H9 (cell line): ENCODE measurements around the gene GET4. TPM values are rescaled to one million over a fixed set of nuclear protein-coding genes. Genes with fewer than 3 reads are reported as not detected.

Experiments used
- DNase-seq: peaks from one replicate; pipeline ENCODE4 v3.0.0-alpha.2; 2017
- H2AFZ ChIP-seq: one replicate; pipeline ENCODE4 v1.6.1; 2013; ENCODE audit warnings: mild to moderate bottlenecking, low read length, control low read depth, moderate library complexity
- H2AK5ac ChIP-seq: 2 replicates; pipeline ENCODE4 v1.6.1; 2013; ENCODE audit warnings: low read length, control low read depth, mixed read lengths; ENCODE audit not compliant: insufficient read length
- H2BK120ac ChIP-seq: one replicate; pipeline ENCODE4 v1.6.1; 2013; ENCODE audit warnings: low read depth, mild to moderate bottlenecking, low read length, control low read depth, inconsistent platforms; ENCODE audit not compliant: poor library complexity, severe bottlenecking
- H2BK12ac ChIP-seq: 2 replicates; pipeline ENCODE4 v1.6.1; 2013; ENCODE audit warnings: low read length, control low read depth, mixed read lengths, low read depth; ENCODE audit not compliant: insufficient read length
- H2BK15ac ChIP-seq: 2 replicates; pipeline ENCODE4 v1.6.1; 2013; ENCODE audit warnings: low read depth, low read length, control low read depth
- H2BK20ac ChIP-seq: one replicate; pipeline ENCODE4 v1.6.1; 2013; ENCODE audit warnings: low read depth, mild to moderate bottlenecking, low read length, control low read depth, inconsistent platforms; ENCODE audit not compliant: poor library complexity, severe bottlenecking
- H2BK5ac ChIP-seq: 2 replicates; pipeline ENCODE4 v1.6.1; 2013; ENCODE audit warnings: low read length, control low read depth, mixed read lengths; ENCODE audit not compliant: insufficient read length
- H3K14ac ChIP-seq: 2 replicates; pipeline ENCODE4 v1.6.1; 2013; ENCODE audit warnings: low read length, control low read depth; ENCODE audit not compliant: insufficient read depth
- H3K18ac ChIP-seq: 2 replicates; pipeline ENCODE4 v1.6.1; 2013; ENCODE audit warnings: low read depth, mild to moderate bottlenecking, mixed read lengths, low read length, control low read depth; ENCODE audit not compliant: insufficient read length
- H3K23ac ChIP-seq: 2 replicates; pipeline ENCODE4 v1.6.1; 2013; ENCODE audit warnings: low read length, control low read depth, mixed read lengths, low read depth; ENCODE audit not compliant: insufficient read length
- H3K23me2 ChIP-seq: 2 replicates; pipeline ENCODE4 v1.6.1; 2013; ENCODE audit warnings: low read depth, mild to moderate bottlenecking, mixed read lengths, low read length, control low read depth; ENCODE audit not compliant: insufficient read length, poor library complexity, severe bottlenecking
- H3K27ac ChIP-seq: 2 replicates; pipeline ENCODE4 v1.5.1; 2013; ENCODE audit warnings: low read length, control low read depth, mixed read lengths, low read depth; ENCODE audit not compliant: insufficient read length
- H3K27me3 ChIP-seq: 2 replicates; pipeline ENCODE4 v1.6.1; 2013; ENCODE audit warnings: low read length, control low read depth, inconsistent platforms; ENCODE audit not compliant: insufficient read depth
- H3K4ac ChIP-seq: 2 replicates; pipeline ENCODE4 v1.6.1; 2013; ENCODE audit warnings: low read depth, mild to moderate bottlenecking, control low read depth, inconsistent platforms, low read length, moderate library complexity
- H3K4me1 ChIP-seq: 2 replicates; pipeline ENCODE4 v1.6.1; 2013; ENCODE audit warnings: low read length, control low read depth, inconsistent platforms; ENCODE audit not compliant: insufficient read depth
- H3K4me2 ChIP-seq: 2 replicates; pipeline ENCODE4 v1.6.1; 2013; ENCODE audit warnings: low read length, control low read depth, mixed read lengths; ENCODE audit not compliant: insufficient read length, insufficient read depth
- H3K56ac ChIP-seq: 2 replicates; pipeline ENCODE4 v1.6.1; 2013; ENCODE audit warnings: low read depth, mild to moderate bottlenecking, mixed read lengths, low read length, control low read depth; ENCODE audit not compliant: insufficient read length
- H3K79me1 ChIP-seq: 2 replicates; pipeline ENCODE4 v1.6.1; 2013; ENCODE audit warnings: low read depth, mild to moderate bottlenecking, moderate library complexity, low read length, control low read depth, inconsistent platforms; ENCODE audit not compliant: insufficient read depth, poor library complexity, severe bottlenecking
- H3K79me2 ChIP-seq: 2 replicates; pipeline ENCODE4 v1.6.1; 2013; ENCODE audit warnings: low read length, control low read depth, inconsistent platforms; ENCODE audit not compliant: insufficient read depth
- H3K9ac ChIP-seq: 2 replicates; pipeline ENCODE4 v1.6.1; 2013; ENCODE audit warnings: low read length, control low read depth, mixed read lengths; ENCODE audit not compliant: insufficient read length; ENCODE audit errors: extremely low read depth
- H3K9me3 ChIP-seq: one replicate; pipeline ENCODE4 v1.6.1; 2013; ENCODE audit warnings: low read depth, low read length, inconsistent platforms; ENCODE audit not compliant: control insufficient read depth
- H3T11ph ChIP-seq: one replicate; pipeline ENCODE4 v1.6.1; 2013; ENCODE audit warnings: mild to moderate bottlenecking, low read length, control low read depth, inconsistent platforms
- H4K20me1 ChIP-seq: one replicate; pipeline ENCODE4 v1.6.1; 2013; ENCODE audit not compliant: control insufficient read depth, insufficient read length, insufficient read depth
- H4K5ac ChIP-seq: 2 replicates; pipeline ENCODE4 v1.6.1; 2013; ENCODE audit warnings: low read depth, mild to moderate bottlenecking, mixed read lengths, low read length, control low read depth; ENCODE audit not compliant: insufficient read length
- H4K8ac ChIP-seq: replicated peaks from 2 replicates; pipeline ENCODE4 v1.6.1; 2013; ENCODE audit warnings: low read length, control low read depth, mixed read lengths, low read depth; ENCODE audit not compliant: insufficient read length
- H4K91ac ChIP-seq: 2 replicates; pipeline ENCODE4 v1.6.1; 2013; ENCODE audit warnings: low read depth, mild to moderate bottlenecking, moderate library complexity, mixed read lengths, low read length, control low read depth; ENCODE audit not compliant: insufficient read length
- H3K27ac Mint-ChIP-seq, 3 experiments: 2 replicates in 2 of 3; 3 replicates in 1 of 3; pipeline ENCODE4 v1.8.0; 2020 to 2021; ENCODE audit warnings: mixed read lengths in 3 of 3, mild to moderate bottlenecking in 1 of 3, moderate library complexity in 1 of 3
- H3K27me3 Mint-ChIP-seq: 2 replicates; pipeline ENCODE4 v1.8.0; 2021; ENCODE audit warnings: low read depth, mild to moderate bottlenecking, moderate library complexity, mixed read lengths
- H3K36me3 Mint-ChIP-seq, 3 experiments: 2 replicates in 2 of 3; 3 replicates in 1 of 3; pipeline ENCODE4 v1.8.0; 2020 to 2021; ENCODE audit warnings: low read depth in 3 of 3, mixed read lengths in 3 of 3; ENCODE audit not compliant: insufficient read depth in 1 of 3
- H3K4me1 Mint-ChIP-seq, 2 experiments: 2 replicates each; pipeline ENCODE4 v1.8.0; 2020; ENCODE audit warnings: mixed read lengths in 2 of 2
- H3K4me3 Mint-ChIP-seq, 2 experiments: 2 replicates in 1 of 2; 3 replicates in 1 of 2; pipeline ENCODE4 v1.8.0; 2020 to 2021; ENCODE audit warnings: mild to moderate bottlenecking in 2 of 2, mixed read lengths in 2 of 2, moderate library complexity in 1 of 2
- H3K9me3 Mint-ChIP-seq, 2 experiments: 2 replicates in 1 of 2; 3 replicates in 1 of 2; pipeline ENCODE4 v1.8.0; 2020; ENCODE audit warnings: mild to moderate bottlenecking in 2 of 2, mixed read lengths in 2 of 2, moderate library complexity in 1 of 2
- CTCF ChIP-seq: fragments of 200-600 bp; sonication (generic); conservative IDR thresholded peaks from 3 replicates; pipeline ENCODE4 v1.8.0; 2021; ENCODE audit warnings: antibody characterized with exemption, mild to moderate bottlenecking
- WGBS: extraction: QIAGEN DNeasy Blood & Tissue Kit; methylation state at CpG from one replicate; pipeline ENCODE4 v1.1.7; 2013; ENCODE audit warnings: missing lambda C conversion rate, low lambda C conversion rate, mixed read lengths; ENCODE audit not compliant: insufficient read length; ENCODE audit errors: extremely low coverage; 5-methylcytosine and 5-hydroxymethylcytosine counted together
- total RNA-seq: library from RNA; stranded (reverse); gene quantifications from 2 replicates; pipeline ENCODE4 v1.2.1, GENCODE V29; 2021

The GET4 gene
- total RNA-seq, 1 experiment from 2014 or later, result 70.2 TPM

DNA sequence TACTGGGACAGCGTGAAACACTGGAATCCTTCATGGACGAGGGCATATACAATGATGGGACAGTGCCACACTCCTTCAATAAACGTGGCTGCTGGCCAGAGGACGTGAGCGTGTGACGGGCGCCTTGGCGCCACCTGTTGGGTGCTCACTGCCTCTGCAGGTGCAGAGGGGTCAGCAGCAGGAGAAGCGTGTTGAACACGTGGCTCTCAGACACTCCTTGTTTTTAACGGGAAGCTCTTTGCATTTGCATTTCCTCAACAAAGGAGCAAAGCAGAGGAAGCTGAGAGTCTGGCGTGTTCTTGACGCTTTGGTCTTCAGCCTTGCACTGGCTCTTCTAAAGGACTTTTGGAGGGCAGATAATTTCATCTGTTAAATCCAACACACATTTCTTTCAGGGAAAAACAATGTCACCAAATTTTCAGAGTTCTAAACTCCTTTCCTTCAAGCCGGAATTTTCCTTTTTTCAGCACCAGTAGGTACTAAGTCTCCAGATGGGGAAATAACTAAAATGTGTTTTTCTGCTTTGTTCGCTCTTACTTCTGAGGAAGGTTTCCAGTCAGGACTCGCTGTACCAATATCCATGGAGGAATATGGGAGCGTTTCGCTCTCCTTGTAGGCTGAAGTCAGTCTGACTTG, 2.9 kb upstream of the GET4 start:
- Histone ChIP-seq H3K9me3 (no peaks in the 10 kb centered on the region), H3K23ac (no peak overlapping the region), H3K23me2 (peaks cover 5% of the 10 kb centered on the region), H4K5ac (no peak overlapping the region), H3K9ac (no peak overlapping the region), H4K91ac (no peak overlapping the region), H2BK120ac (no peak overlapping the region), H2BK15ac (no peak overlapping the region), H3K79me1 (no peaks in the 10 kb centered on the region), H3K27me3 (no peaks in the 10 kb centered on the region), H2BK20ac (no peak overlapping the region), H3K4ac (no peak overlapping the region; the same call in 1 of the 2 replicates), H3K4me1 (0 out of 2 replicates have a peak, but pooled peaks cover 2% of the 10 kb centered on the region), H3K79me2 (peaks cover 7% of the 10 kb centered on the region; the same call in 1 of the 2 replicates), H3K18ac (no peak overlapping the region), H3K4me2 (no peak overlapping the region), H3K14ac (no peak overlapping the region), H3T11ph (no peak overlapping the region), H3K27ac (no peak overlapping the region), H2BK12ac (no peak overlapping the region), H2BK5ac (no peak overlapping the region), H4K8ac (no peak overlapping the region), H4K20me1 (no peaks in the 10 kb centered on the region), H2AFZ (no peak overlapping the region), H3K56ac (no peak overlapping the region), H2AK5ac (no peak overlapping the region)
- Mint-ChIP-seq H3K4me3 (no peak overlapping the region), H3K9me3 (peaks cover 5 to 6% of the 10 kb centered on the region in 2 experiments), H3K36me3 (peaks cover 47 to 61% (median 57%) of the 10 kb centered on the region in 3 experiments), H3K4me1 (peaks cover 8 to 9% of the 10 kb centered on the region in 2 experiments), H3K27me3 (no peaks in the 10 kb centered on the region), H3K27ac (peak overlapping the region; percentile 31 to 85 (median 57); a peak in 5 of 7 replicates)
- peak; percentile 95 for TF ChIP-seq CTCF
- no CpG with 5 or more reads among the region's 18 CpGs for WGBS
- DNase-seq, result peak; percentile 87
